Measurements from ENCODE around the gene BRCC3.

Gene BRCC3

GRCh38 chrX:155148724-155149537 is 77.6 kb downstream of the BRCC3 start:
- no peak for DNase-seq

GRCh38 chrX:155169881-155170280 is 98.6 kb downstream of the BRCC3 start:
- DNase-seq, result no peak

Measured in midbrain (tissue), 1 donor.